Esophagus muscularis mucosa (tissue), 3 donors: Measurements from ENCODE around the gene ABCC1.

Source experiments
- POLR2A ChIP-seq: fragments of 450-650 bp; IDR thresholded peaks from one replicate; pipeline ENCODE4 v1.6.1; 2017; ENCODE audit warnings: antibody characterized with exemption, moderate library complexity, mild to moderate bottlenecking, low read depth
- POLR2AphosphoS5 ChIP-seq, 2 donors: sonication (generic); formaldehyde crosslinking; IDR thresholded peaks; one replicate each; pipeline ENCODE4 v1.6.1; 2017; ENCODE audit warnings: antibody characterized with exemption in 2 of 2
- TF ChIP-seq, protein P1 (sequence below), 3 experiments: fragments of 200-600 bp in 2 of 3; fragments of 450-650 bp in 1 of 3; sonication (generic) in 2 of 3; IDR thresholded peaks; one replicate each; pipeline ENCODE4 v1.5.1; 2017 to 2019; ENCODE audit warnings: antibody characterized with exemption in 3 of 3, mild to moderate bottlenecking in 2 of 3, moderate library complexity in 1 of 3

DNA sequence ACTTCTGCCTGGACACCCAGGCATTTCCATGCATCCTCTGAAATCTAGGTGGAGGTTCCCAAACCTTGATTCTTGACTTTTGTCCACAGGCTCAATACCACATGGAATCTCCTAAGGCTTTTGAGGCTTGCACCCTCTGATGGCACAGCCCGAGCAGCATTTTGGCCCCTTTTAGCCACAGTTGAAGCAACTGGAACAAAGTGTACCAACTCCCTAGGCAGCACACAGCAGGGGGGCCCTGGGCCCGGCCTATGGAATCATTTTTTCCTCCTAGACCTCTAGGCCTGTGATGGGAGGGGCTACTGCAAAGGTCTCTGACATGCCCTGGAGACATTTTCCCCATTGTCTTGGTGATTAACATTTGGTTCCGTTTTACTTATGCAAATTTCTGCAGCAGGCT, 32.0 kb downstream of the ABCC1 start:
- no peak for TF ChIP-seq POLR2A
- TF ChIP-seq POLR2AphosphoS5 (IDR thresholded peaks at IDR 0.05): peak in 1 of 2 donors; percentile 19
- TF ChIP-seq, protein P1, sequence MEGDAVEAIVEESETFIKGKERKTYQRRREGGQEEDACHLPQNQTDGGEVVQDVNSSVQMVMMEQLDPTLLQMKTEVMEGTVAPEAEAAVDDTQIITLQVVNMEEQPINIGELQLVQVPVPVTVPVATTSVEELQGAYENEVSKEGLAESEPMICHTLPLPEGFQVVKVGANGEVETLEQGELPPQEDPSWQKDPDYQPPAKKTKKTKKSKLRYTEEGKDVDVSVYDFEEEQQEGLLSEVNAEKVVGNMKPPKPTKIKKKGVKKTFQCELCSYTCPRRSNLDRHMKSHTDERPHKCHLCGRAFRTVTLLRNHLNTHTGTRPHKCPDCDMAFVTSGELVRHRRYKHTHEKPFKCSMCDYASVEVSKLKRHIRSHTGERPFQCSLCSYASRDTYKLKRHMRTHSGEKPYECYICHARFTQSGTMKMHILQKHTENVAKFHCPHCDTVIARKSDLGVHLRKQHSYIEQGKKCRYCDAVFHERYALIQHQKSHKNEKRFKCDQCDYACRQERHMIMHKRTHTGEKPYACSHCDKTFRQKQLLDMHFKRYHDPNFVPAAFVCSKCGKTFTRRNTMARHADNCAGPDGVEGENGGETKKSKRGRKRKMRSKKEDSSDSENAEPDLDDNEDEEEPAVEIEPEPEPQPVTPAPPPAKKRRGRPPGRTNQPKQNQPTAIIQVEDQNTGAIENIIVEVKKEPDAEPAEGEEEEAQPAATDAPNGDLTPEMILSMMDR (IDR thresholded peaks at IDR 0.05): no peak
